Erythroblast (primary cell): Measurements from ENCODE around the gene LIN52.

Experiments used
- GATA1 ChIP-seq: IDR thresholded peaks from 2 replicates; pipeline ENCODE4 v1.6.1; 2011; ENCODE audit warnings: low read depth, mild to moderate bottlenecking, control low read depth, low read length, moderate library complexity
- POLR2A ChIP-seq: IDR thresholded peaks from 2 replicates; pipeline ENCODE4 v1.6.1; 2011; ENCODE audit warnings: mild to moderate bottlenecking, low read length

DNA sequence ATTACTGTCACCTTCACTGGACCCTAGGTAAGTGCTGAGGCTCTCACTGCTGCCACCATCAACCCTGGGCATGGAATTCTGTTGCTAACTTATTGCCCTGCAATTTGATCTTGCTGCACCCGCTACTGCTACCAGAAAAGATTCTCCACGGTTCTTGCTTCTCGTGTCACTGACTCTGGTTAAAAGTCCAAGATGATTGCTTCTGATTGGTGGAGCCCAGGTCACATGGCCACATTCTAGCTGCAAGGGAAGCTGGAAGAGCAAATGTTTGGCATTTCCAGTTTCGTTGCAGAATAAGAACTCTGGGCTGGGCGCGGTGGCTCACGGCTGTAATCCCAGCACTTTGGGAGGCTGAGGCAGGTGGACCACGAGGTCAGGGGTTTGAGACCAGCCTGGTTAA, 147.0 kb downstream of the LIN52 start:
- TF ChIP-seq POLR2A (no peak), GATA1 (no peak)
